Naive thymus-derived CD8-positive, alpha-beta T cell (primary cell): Measurements from ENCODE around the gene LCLAT1. TPM values are rescaled to one million over a fixed set of nuclear protein-coding genes. Genes with fewer than 3 reads are reported as not detected.
A peak's percentile ranks its signal among the peaks of the same experiment; 100 is the strongest.

Experiments
- ATAC-seq, 2 donors: fragments of 150-1000 bp; cut with Tn5 transposase in 1 of 2; sonication (Bioruptor Pico), chemical (Tn5 transposase) in 1 of 2; 1 replicate in 1 of 2; 2 replicates in 1 of 2; pipeline ENCODE4 v1.10.0; 2021; ENCODE audit warnings: mild to moderate bottlenecking in 2 of 2, moderate library complexity in 2 of 2
- POLR2A ChIA-PET: fragments of 350-600 bp; sonication (Branson Sonifier 250); formaldehyde crosslinking; loops from one replicate; lab custom pipeline; 2021; ENCODE audit warnings: antibody characterized with exemption; lab: Charles Lee
- DNase-seq, 10 donors: peaks; one replicate each; pipeline versions ENCODE4 v3.0.0 to v3.0.0-alpha.2; 2020 to 2022
- H3K27ac Mint-ChIP-seq, 10 donors: one replicate each; pipeline ENCODE4 v1.8.0; 2020 to 2022; ENCODE audit warnings: mild to moderate bottlenecking in 10 of 10, mixed read lengths in 10 of 10, moderate library complexity in 4 of 10, inconsistent platforms in 1 of 10
- H3K27me3 Mint-ChIP-seq, 5 donors: one replicate each; pipeline ENCODE4 v1.8.0; 2021 to 2022; ENCODE audit warnings: mixed read lengths in 5 of 5
- H3K36me3 Mint-ChIP-seq, 3 donors: one replicate each; pipeline ENCODE4 v1.8.0; 2020 to 2022; ENCODE audit warnings: mixed read lengths in 3 of 3, mild to moderate bottlenecking in 2 of 3, inconsistent platforms in 1 of 3
- H3K4me1 Mint-ChIP-seq, 4 donors: one replicate each; pipeline ENCODE4 v1.8.0; 2021 to 2022; ENCODE audit warnings: mixed read lengths in 4 of 4
- H3K4me3 Mint-ChIP-seq, 10 donors: one replicate each; pipeline ENCODE4 v1.8.0; 2020 to 2022; ENCODE audit warnings: mild to moderate bottlenecking in 10 of 10, mixed read lengths in 10 of 10, moderate library complexity in 6 of 10, inconsistent platforms in 1 of 10
- H3K9me3 Mint-ChIP-seq, 9 donors: one replicate each; pipeline ENCODE4 v1.8.0; 2020 to 2022; ENCODE audit warnings: mixed read lengths in 9 of 9, mild to moderate bottlenecking in 3 of 9, inconsistent platforms in 1 of 9, moderate library complexity in 1 of 9
- polyA plus RNA-seq, 3 donors: library from polyadenylated mRNA; unstranded; fragments of 300-500 nt; fragmentation: Illumina TruSeq; gene quantifications; one replicate each; pipeline ENCODE4 v1.2.3, GENCODE V29; 2021
- total RNA-seq, 8 experiments: library from RNA in 2 of 8; stranded (reverse) in 2 of 8; gene quantifications; one replicate each; pipeline ENCODE4 v1.2.3 and lab custom pipeline; 2021 to 2026

Gene LCLAT1
- total and polyA plus RNA-seq, 5 experiments from 2014 or later: 12.4 to 28.2 (median 20.8) TPM

DNA sequence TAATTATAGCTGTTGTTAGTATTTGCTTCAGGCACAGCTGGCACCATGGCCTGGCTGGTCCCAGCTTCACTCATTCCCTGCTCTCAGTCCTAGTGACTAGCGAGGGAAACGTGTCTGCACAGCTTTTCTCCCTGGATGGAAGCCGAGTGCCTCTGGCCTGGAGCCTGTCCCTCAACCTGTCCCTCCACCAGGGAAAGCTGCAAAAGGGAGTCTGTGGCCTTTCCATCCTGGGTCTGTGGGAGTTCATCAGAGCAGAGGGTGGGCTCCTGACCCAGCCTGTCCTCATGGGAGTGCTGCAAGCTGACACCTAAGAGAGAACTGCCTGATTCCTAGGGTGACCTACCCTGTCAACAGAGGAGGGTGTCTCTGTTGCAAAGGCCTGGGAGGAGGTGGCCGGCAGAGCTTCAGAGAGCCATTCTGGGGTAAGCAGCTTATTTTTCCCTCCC lies 241.9 kb downstream of the LCLAT1 start:
- H3K36me3 Mint-ChIP-seq: no peaks in the 10 kb centered on the region
- H3K9me3 Mint-ChIP-seq: no peaks in the 10 kb centered on the region
- H3K4me1 Mint-ChIP-seq: no peaks in the 10 kb centered on the region
- H3K27me3 Mint-ChIP-seq: no peaks in the 10 kb centered on the region
- POLR2A ChIA-PET: no interaction called here
- H3K27ac Mint-ChIP-seq: peak overlapping the region in 1 of 10 donors; percentile 47
- no peak for ATAC-seq
- no peak overlapping the region for H3K4me3 Mint-ChIP-seq
- DNase-seq: no peak

DNA sequence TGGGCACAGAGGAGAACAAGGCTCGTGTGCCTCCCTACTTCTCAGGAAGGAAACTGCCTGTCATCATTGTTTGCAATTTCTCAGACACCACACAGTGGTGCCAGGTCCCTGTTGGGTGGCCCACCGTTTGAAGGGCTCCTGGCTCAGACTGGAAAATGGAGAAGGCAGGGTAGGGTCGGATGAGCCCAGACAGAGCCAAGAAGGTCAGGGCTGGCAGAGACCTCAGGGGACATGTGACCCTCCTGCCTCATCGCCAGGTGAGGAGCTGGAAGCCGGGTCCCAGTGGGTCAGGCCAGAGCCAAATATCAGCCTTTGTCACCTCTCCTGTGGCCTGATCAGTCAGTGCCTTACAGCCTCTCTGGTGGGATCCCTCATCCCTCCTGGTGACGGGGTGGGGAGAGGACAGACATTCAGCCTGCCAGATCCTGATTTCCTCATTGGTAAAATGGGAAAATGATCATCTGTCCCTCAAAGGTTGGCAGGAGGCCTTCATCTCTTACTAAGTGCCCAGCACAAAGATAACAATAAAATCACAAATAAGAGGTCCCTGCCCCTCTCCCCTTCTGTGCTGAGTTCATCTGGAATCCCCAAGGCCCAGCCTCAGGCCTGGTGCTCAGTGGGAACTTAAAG lies 242.6 kb downstream of the LCLAT1 start:
- Mint-ChIP-seq H3K4me1 (no peaks in the 10 kb centered on the region), H3K27me3 (peaks cover 0 to under 1% (median 0%) of the 10 kb centered on the region in 5 donors), H3K9me3 (no peaks in the 10 kb centered on the region), H3K4me3 (no peak overlapping the region), H3K27ac (peak overlapping the region in 1 of 10 donors; percentile 31), H3K36me3 (no peaks in the 10 kb centered on the region)
- ATAC-seq: no peak
- no peak for DNase-seq
- POLR2A ChIA-PET: no interaction called here

DNA sequence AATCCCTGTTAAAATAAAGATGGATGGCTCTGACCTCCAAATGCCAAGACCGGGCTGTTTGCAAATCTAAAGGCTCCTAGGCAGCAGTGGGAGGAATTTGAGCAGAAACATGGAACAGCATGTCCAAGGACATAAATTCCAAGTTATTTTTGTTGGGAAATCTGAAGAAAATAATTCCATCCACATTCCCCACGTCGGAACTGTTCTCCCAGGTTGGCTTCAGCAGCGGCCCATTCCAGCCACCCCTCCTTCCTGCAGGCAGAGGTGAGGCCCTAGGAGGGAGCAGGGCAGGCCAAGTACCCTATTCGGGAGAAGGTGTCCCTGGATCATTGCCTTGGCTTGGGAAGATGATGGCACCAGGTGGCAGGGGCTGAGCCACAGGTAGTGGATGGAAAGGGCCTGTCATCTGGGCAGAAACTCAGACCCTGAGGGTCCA lies 243.1 kb downstream of the LCLAT1 start:
- H3K9me3 Mint-ChIP-seq: no peaks in the 10 kb centered on the region
- no peak for ATAC-seq

DNA sequence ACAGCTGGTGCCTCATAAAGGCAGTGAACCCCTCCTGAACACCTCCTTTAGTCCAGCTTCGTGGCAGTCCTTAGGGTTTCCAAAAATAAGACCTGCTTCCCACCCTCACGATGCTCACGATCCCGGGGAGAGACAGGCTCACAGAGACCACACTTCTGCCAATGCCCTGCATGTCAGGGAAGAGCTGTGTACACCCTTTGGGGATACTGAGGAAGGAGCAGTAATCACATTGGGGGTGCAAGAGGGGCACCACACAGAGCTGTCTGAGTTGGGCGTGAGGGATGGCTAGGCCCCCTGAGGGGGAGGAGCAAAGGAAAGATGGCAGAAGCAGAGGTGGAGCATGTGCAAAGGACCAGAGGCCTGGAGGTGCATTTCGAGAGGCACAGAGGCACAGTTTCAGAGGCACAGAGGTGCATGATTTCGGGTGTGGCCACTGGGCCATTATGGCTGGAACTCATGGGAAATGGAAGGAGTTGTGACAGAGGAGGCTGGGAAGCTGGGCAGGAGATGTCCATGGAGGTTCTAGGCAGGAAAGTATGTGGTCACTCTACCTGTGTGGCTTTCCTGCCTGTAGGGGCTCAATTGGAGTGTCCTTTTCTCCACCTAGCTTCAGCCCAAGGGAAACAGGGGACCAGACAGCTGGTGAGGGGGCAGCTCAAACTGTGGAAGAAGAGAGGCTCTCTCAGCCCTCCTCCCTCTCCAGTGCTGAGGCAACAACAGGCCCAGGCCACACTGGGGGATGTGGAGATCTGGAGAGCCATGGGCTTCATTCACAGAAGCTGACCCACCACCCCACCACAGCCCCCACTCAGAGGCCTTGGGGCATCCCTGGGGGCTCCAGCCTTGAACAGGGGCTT lies 244.3 kb downstream of the LCLAT1 start:
- Mint-ChIP-seq H3K4me1 (no peaks in the 10 kb centered on the region), H3K27ac (peak overlapping the region in 1 of 10 donors; percentile 40), H3K27me3 (peaks cover 0 to 15% (median 3%) of the 10 kb centered on the region in 5 donors), H3K9me3 (no peaks in the 10 kb centered on the region), H3K36me3 (no peaks in the 10 kb centered on the region), H3K4me3 (no peak overlapping the region)
- POLR2A ChIA-PET: no interaction called here
- ATAC-seq (no peak), DNase-seq (no peak)

More for the DNA sequence above, 243.1 kb downstream of the LCLAT1 start:
- POLR2A ChIA-PET: no interaction called here
- H3K4me1 Mint-ChIP-seq: no peaks in the 10 kb centered on the region
- no peak overlapping the region for H3K4me3 Mint-ChIP-seq
- H3K27ac Mint-ChIP-seq: peak overlapping the region in 1 of 10 donors; percentile 45
- peaks cover 0 to 5% (median 2%) of the 10 kb centered on the region in 5 donors for H3K27me3 Mint-ChIP-seq
- no peak for DNase-seq
- no peaks in the 10 kb centered on the region for H3K36me3 Mint-ChIP-seq

DNA sequence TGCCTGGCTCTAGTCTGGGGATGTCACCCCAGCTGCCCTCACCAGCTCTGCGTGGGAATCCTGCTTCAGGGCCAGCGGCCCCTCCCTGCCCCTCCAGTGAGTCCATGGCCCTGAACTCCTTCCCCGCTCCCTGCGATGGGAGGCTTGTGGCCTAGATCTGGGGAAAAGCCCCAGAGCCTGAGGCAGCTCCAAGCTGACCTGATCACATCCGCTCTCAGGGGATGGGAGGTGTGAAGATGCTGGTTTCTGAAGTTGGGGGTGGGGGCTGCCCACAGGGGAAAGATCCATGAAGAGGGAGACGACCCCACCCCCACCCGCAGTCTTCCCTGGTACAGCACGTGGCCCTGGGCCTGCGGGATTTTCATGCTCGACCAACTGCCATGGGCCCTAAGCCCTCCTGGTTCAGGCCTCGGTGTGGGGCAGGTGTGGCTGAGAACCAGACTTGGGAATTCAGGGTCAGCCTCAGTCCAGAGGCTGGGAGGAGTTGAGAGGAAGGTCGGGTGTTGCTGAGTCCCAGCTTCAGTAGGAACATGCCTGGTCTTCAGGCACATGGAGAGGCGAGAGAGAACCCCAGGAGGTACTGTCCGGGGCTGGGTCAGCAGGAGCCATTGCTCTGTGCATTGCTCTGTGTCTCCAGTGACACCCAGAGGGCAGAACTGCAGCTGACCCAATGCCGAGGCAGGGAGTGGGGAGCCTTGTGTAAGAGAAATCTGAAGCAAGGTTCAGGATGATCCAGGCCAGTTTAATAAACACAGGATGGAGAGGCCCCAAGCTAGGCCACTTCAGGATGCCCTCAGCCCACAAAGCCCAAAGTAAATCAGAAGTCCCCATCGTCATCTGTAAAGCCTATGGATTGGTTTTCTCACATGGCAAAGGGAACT lies 245.1 kb downstream of the LCLAT1 start:
- no peaks in the 10 kb centered on the region for H3K9me3 Mint-ChIP-seq
- H3K27ac Mint-ChIP-seq: no peak overlapping the region
- no peak overlapping the region for H3K4me3 Mint-ChIP-seq
- DNase-seq (no peak), ATAC-seq (no peak)
- H3K4me1 Mint-ChIP-seq: no peaks in the 10 kb centered on the region
- no peaks in the 10 kb centered on the region for H3K36me3 Mint-ChIP-seq
- POLR2A ChIA-PET: no interaction called here
- H3K27me3 Mint-ChIP-seq: peaks cover 0 to 15% (median 3%) of the 10 kb centered on the region in 5 donors

DNA sequence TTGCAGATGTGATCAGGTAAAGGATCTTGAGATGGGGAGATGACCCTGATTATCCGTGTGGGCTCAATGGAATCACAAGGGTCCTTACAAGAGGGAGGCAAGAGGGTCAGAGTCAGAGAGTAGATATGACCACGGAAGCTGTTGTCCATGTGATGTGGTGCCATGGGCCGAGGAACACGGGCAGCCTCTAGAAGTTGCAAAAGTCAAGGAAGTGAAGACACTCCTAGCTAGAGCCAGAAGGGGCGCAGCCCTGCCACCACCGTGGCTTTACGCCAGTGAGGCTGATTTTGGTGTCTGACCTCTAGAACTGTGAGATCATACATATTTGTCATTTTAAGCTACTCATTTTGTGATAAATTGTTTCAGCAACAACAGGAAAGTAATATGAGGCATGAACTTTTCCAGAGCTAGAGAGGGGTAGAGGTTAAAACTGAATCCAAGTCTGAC lies 245.8 kb downstream of the LCLAT1 start:
- ATAC-seq (no peak), DNase-seq (no peak)
- Mint-ChIP-seq H3K36me3 (peaks cover 0 to under 1% (median 0%) of the 10 kb centered on the region in 3 donors), H3K27me3 (peaks cover 0 to 15% (median 3%) of the 10 kb centered on the region in 5 donors), H3K27ac (peak overlapping the region in 1 of 10 donors; percentile 37), H3K4me1 (peaks cover 0 to 2% (median 0%) of the 10 kb centered on the region in 4 donors), H3K4me3 (no peak overlapping the region), H3K9me3 (peaks cover 0 to 3% (median 0%) of the 10 kb centered on the region in 9 donors)
- POLR2A ChIA-PET: no interaction called here

Other genes starting within 250 kb of the LCLAT1 start
- 100 to 1,000 TPM; 537 to 573 TPM for gene LBH, start 215.7 kb upstream of the LCLAT1 start, total RNA-seq
- 100 to 1,000 TPM; 243 to 356 (median 307) TPM for gene LBH, start 215.7 kb upstream of the LCLAT1 start, polyA plus RNA-seq